Neutrophil (primary cell): ENCODE results near the gene ZNF677.
"Not testable (repeated sequence)": the region's sequence is repeated elsewhere in the genome, so short reads cannot be mapped to it uniquely, and the experiment has no call there.

Experiments
- H3K27ac ChIP-seq: fragments of 200-600 bp; sonication (generic); 2 replicates; pipeline ENCODE4 v1.5.1; 2016; ENCODE audit warnings: mild to moderate bottlenecking, moderate library complexity
- H3K27me3 ChIP-seq: fragments of 200-600 bp; sonication (generic); 2 replicates; pipeline ENCODE4 v1.6.0; 2016; ENCODE audit warnings: mild to moderate bottlenecking
- H3K36me3 ChIP-seq: fragments of 200-600 bp; sonication (generic); 2 replicates; pipeline ENCODE4 v1.5.1; 2017
- H3K4me1 ChIP-seq, 2 experiments: fragments of 200-600 bp in 1 of 2; sonication (generic) in 1 of 2; 1 replicate in 1 of 2; 2 replicates in 1 of 2; pipeline versions ENCODE4 v1.5.1 to v1.6.1; 2013 to 2016; ENCODE audit warnings: low read depth in 1 of 2, low read length in 1 of 2, mild to moderate bottlenecking in 1 of 2, moderate library complexity in 1 of 2; ENCODE audit not compliant: control insufficient read depth in 1 of 2, insufficient read depth in 1 of 2
- H3K4me3 ChIP-seq, 2 experiments: fragments of 200-600 bp in 1 of 2; sonication (generic) in 1 of 2; 1 replicate in 1 of 2; 2 replicates in 1 of 2; pipeline ENCODE4 v1.5.1; 2013 to 2016; ENCODE audit warnings: low read depth in 1 of 2, low read length in 1 of 2, mild to moderate bottlenecking in 1 of 2, moderate library complexity in 1 of 2
- H3K9me3 ChIP-seq: fragments of 200-600 bp; sonication (generic); 2 replicates; pipeline ENCODE4 v1.5.1; 2016
- CTCF ChIP-seq: fragments of 200-600 bp; sonication (generic); IDR thresholded peaks from 2 replicates; pipeline ENCODE4 v1.5.1; 2016; ENCODE audit warnings: antibody characterized with exemption

Gene ZNF677

GRCh38 chr19:53275480-53275879, 20.8 kb upstream of the ZNF677 start:
- Histone ChIP-seq H3K4me3 (no peak overlapping the region), H3K36me3 (no peaks in the 10 kb centered on the region), H3K4me1 (no peaks in the 10 kb centered on the region), H3K9me3 (peaks cover 5% of the 10 kb centered on the region), H3K27ac (no peak overlapping the region), H3K27me3 (no peaks in the 10 kb centered on the region)
- no peak for TF ChIP-seq CTCF

- Histone ChIP-seq H3K27me3 (no peaks in the 10 kb centered on the region), H3K27ac (no peak overlapping the region), H3K4me1 (no peaks in the 10 kb centered on the region), H3K4me3 (no peak overlapping the region), H3K9me3 (peaks cover 5% of the 10 kb centered on the region), H3K36me3 (no peaks in the 10 kb centered on the region)
- TF ChIP-seq CTCF = no peak
Measured at GRCh38 chr19:53272044-53272443, 17.4 kb upstream of the ZNF677 start.

GRCh38 chr19:53269861-53270260, 15.2 kb upstream of the ZNF677 start:
- H3K36me3 ChIP-seq, H3K27ac ChIP-seq, H3K27me3 ChIP-seq, H3K4me3 ChIP-seq, H3K9me3 ChIP-seq, H3K4me1 ChIP-seq: not testable (repeated sequence)

GRCh38 chr19:53267623-53268022, 12.9 kb upstream of the ZNF677 start, which contains the start of gene VN1R4:
VN1R4 (minus strand) TSS chr19:53267723; CDS start chr19:53267665, 58 bp downstream.
- H3K9me3 ChIP-seq, H3K27ac ChIP-seq, H3K4me1 ChIP-seq, H3K36me3 ChIP-seq, H3K4me3 ChIP-seq, H3K27me3 ChIP-seq: not testable (repeated sequence)

GRCh38 chr19:53257715-53258342, 3.2 kb upstream of the ZNF677 start, which contains the start of gene VN1R2:
VN1R2 (plus strand) TSS chr19:53258292; CDS start chr19:53258376, 84 bp downstream.
- H3K27ac ChIP-seq, H3K4me3 ChIP-seq, H3K36me3 ChIP-seq, H3K27me3 ChIP-seq: not testable (repeated sequence)
- peaks cover 15% of the 10 kb centered on the region for H3K9me3 ChIP-seq
- H3K4me1 ChIP-seq = peaks cover 7 to 13% of the 10 kb centered on the region in 2 experiments

GRCh38 chr19:53246498-53246897, 8.2 kb downstream of the ZNF677 start:
- Histone ChIP-seq H3K36me3 (no peaks in the 10 kb centered on the region), H3K27me3 (no peaks in the 10 kb centered on the region), H3K27ac (no peak overlapping the region), H3K4me1 (no peaks in the 10 kb centered on the region), H3K4me3 (no peak overlapping the region), H3K9me3 (peaks cover 17% of the 10 kb centered on the region)
- TF ChIP-seq CTCF = no peak

GRCh38 chr19:53237114-53237777, 17.4 kb downstream of the ZNF677 start:
- no peak overlapping the region for H3K4me3 ChIP-seq
- H3K27me3 ChIP-seq = no peaks in the 10 kb centered on the region
- no peak for TF ChIP-seq CTCF
- no peak overlapping the region for H3K27ac ChIP-seq
- H3K9me3 ChIP-seq = peaks cover 56% of the 10 kb centered on the region
- H3K4me1 ChIP-seq = no peaks in the 10 kb centered on the region
- H3K36me3 ChIP-seq = no peaks in the 10 kb centered on the region
